HUES48 (cell line): ENCODE measurements around the gene CNTN2.

Experiments used
- H3K27ac ChIP-seq: one replicate; pipeline ENCODE4 v1.7.0; 2013; ENCODE audit warnings: low read depth, low read length, inconsistent platforms
- H3K27me3 ChIP-seq: 2 replicates; pipeline ENCODE4 v1.6.1; 2013; ENCODE audit warnings: mild to moderate bottlenecking, low read length; ENCODE audit not compliant: control insufficient read depth, insufficient read depth
- H3K36me3 ChIP-seq: 2 replicates; pipeline ENCODE4 v1.6.1; 2013; ENCODE audit warnings: low read length; ENCODE audit not compliant: control insufficient read depth, insufficient read depth
- H3K4me1 ChIP-seq: 2 replicates; pipeline ENCODE4 v1.6.1; 2013; ENCODE audit warnings: mild to moderate bottlenecking, low read length; ENCODE audit not compliant: control insufficient read depth, insufficient read depth
- H3K4me3 ChIP-seq: 2 replicates; pipeline ENCODE4 v1.5.1; 2013; ENCODE audit warnings: mild to moderate bottlenecking, low read depth, low read length
- H3K9ac ChIP-seq: 2 replicates; pipeline ENCODE4 v1.6.1; 2013; ENCODE audit warnings: mild to moderate bottlenecking, low read depth, low read length, moderate library complexity
- H3K9me3 ChIP-seq: 2 replicates; pipeline ENCODE4 v1.6.1; 2013; ENCODE audit warnings: low read length; ENCODE audit not compliant: control insufficient read depth, insufficient read depth

The CNTN2 gene

GRCh38 chr1:205056188-205056611 lies 13.2 kb downstream of the CNTN2 start:
- H3K4me3 ChIP-seq: no peak overlapping the region
- no peaks in the 10 kb centered on the region for H3K27me3 ChIP-seq
- H3K36me3 ChIP-seq: no peaks in the 10 kb centered on the region
- H3K9ac ChIP-seq: no peak overlapping the region
- H3K27ac ChIP-seq: no peak overlapping the region
- peaks cover 5% of the 10 kb centered on the region; the same call in 1 of the 2 replicates for H3K4me1 ChIP-seq
- H3K9me3 ChIP-seq: no peaks in the 10 kb centered on the region

DNA sequence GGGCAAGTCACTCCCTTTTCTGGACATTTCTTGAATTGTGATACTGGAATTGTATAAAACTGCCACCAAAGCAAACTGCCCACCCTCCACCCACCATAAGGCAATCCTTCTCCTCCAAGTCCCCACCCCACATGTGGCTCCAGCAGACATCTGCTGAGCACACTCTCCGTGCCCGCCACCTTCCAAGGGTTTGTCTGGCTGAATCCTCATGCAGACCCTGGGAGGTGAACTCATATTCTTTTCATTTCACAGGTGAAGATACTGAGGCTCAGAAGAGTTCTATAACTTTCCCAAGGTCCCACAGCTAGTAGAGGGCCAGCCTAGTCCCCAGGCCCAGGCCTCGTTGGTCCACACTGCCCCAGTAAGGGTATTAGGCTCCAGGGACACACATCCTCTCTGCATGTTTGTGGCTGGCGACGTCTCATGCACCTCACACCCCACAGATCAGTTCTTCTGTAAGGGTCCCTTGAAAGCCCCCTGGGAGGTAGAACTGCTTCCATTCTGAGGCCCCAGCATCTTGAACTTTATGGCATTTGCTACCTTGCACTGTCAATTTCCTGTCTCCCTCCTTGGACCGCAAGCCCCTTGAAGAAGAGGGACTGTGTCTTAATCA lies 14.1 kb downstream of the CNTN2 start:
- no peak overlapping the region for H3K4me3 ChIP-seq
- no peaks in the 10 kb centered on the region for H3K9me3 ChIP-seq
- no peak overlapping the region for H3K27ac ChIP-seq
- H3K4me1 ChIP-seq: peaks cover 9% of the 10 kb centered on the region; the same call in 1 of the 2 replicates
- no peaks in the 10 kb centered on the region for H3K27me3 ChIP-seq
- no peaks in the 10 kb centered on the region for H3K36me3 ChIP-seq
- no peak overlapping the region for H3K9ac ChIP-seq

DNA sequence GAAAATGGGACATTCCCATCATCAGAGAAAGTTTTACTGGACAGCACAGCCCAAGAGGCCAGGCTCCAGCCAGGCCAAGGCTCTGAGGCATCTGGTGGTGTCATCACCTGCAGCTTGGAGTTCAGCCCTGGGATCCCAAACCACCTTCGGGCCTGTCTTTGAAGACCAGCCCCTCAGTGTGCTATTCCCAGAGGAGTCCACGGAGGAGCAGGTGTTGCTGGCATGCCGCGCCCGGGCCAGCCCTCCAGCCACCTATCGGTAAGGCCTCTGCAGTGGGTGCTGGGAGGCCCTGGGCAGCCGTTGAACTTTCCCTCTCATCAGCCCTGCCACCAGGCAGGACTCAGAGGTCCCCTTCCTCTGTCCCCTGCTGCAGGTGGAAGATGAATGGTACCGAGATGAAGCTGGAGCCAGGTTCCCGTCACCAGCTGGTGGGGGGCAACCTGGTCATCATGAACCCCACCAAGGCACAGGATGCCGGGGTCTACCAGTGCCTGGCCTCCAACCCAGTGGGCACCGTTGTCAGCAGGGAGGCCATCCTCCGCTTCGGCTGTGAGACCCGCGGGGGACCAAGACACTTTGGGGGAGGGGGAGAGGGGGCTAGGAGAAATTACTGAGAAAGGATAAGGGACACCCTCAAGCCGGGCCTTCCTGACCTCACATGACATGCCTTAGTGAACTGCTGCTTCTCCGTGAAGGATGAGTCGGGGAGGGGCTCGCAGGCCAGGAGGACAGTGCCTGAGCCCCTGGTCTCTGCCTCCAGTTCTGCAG lies 15.0 kb downstream of the CNTN2 start:
- H3K4me3 ChIP-seq: no peak overlapping the region
- peaks cover 3% of the 10 kb centered on the region; the same call in 1 of the 2 replicates for H3K4me1 ChIP-seq
- H3K36me3 ChIP-seq: no peaks in the 10 kb centered on the region
- H3K9ac ChIP-seq: no peak overlapping the region
- H3K9me3 ChIP-seq: no peaks in the 10 kb centered on the region
- H3K27me3 ChIP-seq: no peaks in the 10 kb centered on the region
- H3K27ac ChIP-seq: no peak overlapping the region

GRCh38 chr1:205058853-205059252 lies 15.8 kb downstream of the CNTN2 start:
- Histone ChIP-seq H3K9me3 (no peaks in the 10 kb centered on the region), H3K27ac (no peak overlapping the region), H3K27me3 (no peaks in the 10 kb centered on the region), H3K36me3 (no peaks in the 10 kb centered on the region), H3K9ac (no peak overlapping the region), H3K4me1 (peaks cover 3% of the 10 kb centered on the region; the same call in 1 of the 2 replicates), H3K4me3 (no peak overlapping the region)

- Histone ChIP-seq H3K36me3 (no peaks in the 10 kb centered on the region), H3K4me3 (no peak overlapping the region), H3K27ac (no peak overlapping the region), H3K4me1 (peaks cover 3% of the 10 kb centered on the region; the same call in 1 of the 2 replicates), H3K9ac (no peak overlapping the region), H3K27me3 (no peaks in the 10 kb centered on the region), H3K9me3 (no peaks in the 10 kb centered on the region)
These were observed 16.6 kb downstream of the CNTN2 start for GRCh38 chr1:205059660-205060059.

- Histone ChIP-seq H3K27ac (no peak overlapping the region), H3K36me3 (no peaks in the 10 kb centered on the region), H3K4me1 (peaks cover 3% of the 10 kb centered on the region; the same call in 1 of the 2 replicates), H3K9ac (no peak overlapping the region), H3K4me3 (no peak overlapping the region), H3K9me3 (no peaks in the 10 kb centered on the region), H3K27me3 (no peaks in the 10 kb centered on the region)
These were observed 17.7 kb downstream of the CNTN2 start for GRCh38 chr1:205060746-205061145.

DNA sequence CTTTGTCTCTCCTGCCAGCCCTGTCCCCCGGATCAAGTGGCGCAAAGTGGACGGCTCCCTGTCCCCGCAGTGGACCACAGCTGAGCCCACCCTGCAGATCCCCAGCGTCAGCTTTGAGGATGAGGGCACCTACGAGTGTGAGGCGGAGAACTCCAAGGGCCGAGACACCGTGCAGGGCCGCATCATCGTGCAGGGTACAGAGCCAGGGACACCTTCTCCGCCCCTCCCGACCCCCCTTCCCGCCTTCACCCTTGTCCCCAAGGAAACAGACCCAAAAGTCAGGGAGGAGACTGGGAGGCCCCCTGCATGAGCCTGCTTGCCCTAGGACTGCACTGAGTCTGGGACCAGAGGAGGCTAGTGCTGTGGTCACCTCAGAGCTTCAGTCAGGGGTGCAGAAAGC lies 18.2 kb downstream of the CNTN2 start:
- Histone ChIP-seq H3K4me3 (no peak overlapping the region), H3K9me3 (no peaks in the 10 kb centered on the region)

GRCh38 chr1:205061665-205062069 lies 18.7 kb downstream of the CNTN2 start:
- Histone ChIP-seq H3K9ac (no peak overlapping the region), H3K36me3 (no peaks in the 10 kb centered on the region), H3K27me3 (no peaks in the 10 kb centered on the region), H3K4me1 (peaks cover 3% of the 10 kb centered on the region; the same call in 1 of the 2 replicates), H3K4me3 (no peak overlapping the region), H3K9me3 (no peaks in the 10 kb centered on the region), H3K27ac (no peak overlapping the region)

More for the DNA sequence above, 18.2 kb downstream of the CNTN2 start:
- Histone ChIP-seq H3K27me3 (no peaks in the 10 kb centered on the region), H3K4me1 (peaks cover 3% of the 10 kb centered on the region; the same call in 1 of the 2 replicates), H3K9ac (no peak overlapping the region), H3K36me3 (no peaks in the 10 kb centered on the region), H3K27ac (no peak overlapping the region)

DNA sequence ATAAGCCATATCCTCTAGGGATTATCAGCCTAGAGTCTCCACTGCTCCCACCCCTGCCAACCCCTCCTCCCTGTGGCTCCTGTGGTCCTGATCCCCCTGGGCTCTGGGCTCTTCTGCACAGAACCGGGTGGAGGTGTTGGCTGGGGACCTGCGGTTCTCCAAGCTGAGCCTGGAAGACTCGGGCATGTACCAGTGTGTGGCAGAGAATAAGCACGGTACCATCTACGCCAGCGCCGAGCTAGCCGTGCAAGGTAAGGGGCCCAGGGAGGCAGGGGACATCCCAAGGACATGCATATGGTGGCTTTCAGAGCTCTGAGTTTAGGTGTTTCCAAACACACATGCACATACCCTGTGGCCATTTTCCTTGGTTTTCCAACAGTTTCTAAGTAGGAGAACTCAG lies 19.3 kb downstream of the CNTN2 start:
- no peaks in the 10 kb centered on the region for H3K36me3 ChIP-seq
- H3K27me3 ChIP-seq: no peaks in the 10 kb centered on the region
- no peaks in the 10 kb centered on the region for H3K9me3 ChIP-seq
- peaks cover 3% of the 10 kb centered on the region; the same call in 1 of the 2 replicates for H3K4me1 ChIP-seq
- H3K9ac ChIP-seq: no peak overlapping the region
- no peak overlapping the region for H3K4me3 ChIP-seq
- H3K27ac ChIP-seq: no peak overlapping the region

- no peak overlapping the region for H3K4me3 ChIP-seq
- no peak overlapping the region for H3K27ac ChIP-seq
- no peak overlapping the region for H3K9ac ChIP-seq
- H3K27me3 ChIP-seq: no peaks in the 10 kb centered on the region
- H3K36me3 ChIP-seq: no peaks in the 10 kb centered on the region
- peaks cover 3% of the 10 kb centered on the region; the same call in 1 of the 2 replicates for H3K4me1 ChIP-seq
- H3K9me3 ChIP-seq: no peaks in the 10 kb centered on the region
These were observed 19.9 kb downstream of the CNTN2 start for GRCh38 chr1:205062895-205063294.

DNA sequence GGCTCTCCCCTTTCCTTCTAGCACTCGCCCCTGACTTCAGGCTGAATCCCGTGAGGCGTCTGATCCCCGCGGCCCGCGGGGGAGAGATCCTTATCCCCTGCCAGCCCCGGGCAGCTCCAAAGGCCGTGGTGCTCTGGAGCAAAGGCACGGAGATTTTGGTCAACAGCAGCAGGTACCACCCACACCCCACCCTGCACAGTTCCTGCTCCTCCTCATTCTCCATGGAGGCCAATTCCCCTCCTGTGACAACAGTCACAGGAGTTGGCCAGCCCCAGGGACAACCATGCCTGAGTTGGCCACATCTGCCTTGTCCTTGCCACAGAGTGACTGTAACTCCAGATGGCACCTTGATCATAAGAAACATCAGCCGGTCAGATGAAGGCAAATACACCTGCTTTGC lies 21.3 kb downstream of the CNTN2 start:
- Histone ChIP-seq H3K9me3 (no peaks in the 10 kb centered on the region), H3K27ac (no peak overlapping the region), H3K4me3 (no peak overlapping the region), H3K36me3 (no peaks in the 10 kb centered on the region), H3K9ac (no peak overlapping the region), H3K27me3 (no peaks in the 10 kb centered on the region), H3K4me1 (peaks cover 3% of the 10 kb centered on the region; the same call in 1 of the 2 replicates)
